Esophagus squamous epithelium (tissue), 4 donors: Measurements from ENCODE around the gene SENP2.

Experiments used
- CTCF ChIP-seq, 6 experiments: fragments of 450-650 bp in 4 of 6; fragments of 200-600 bp in 2 of 6; sonication (generic) in 2 of 6; IDR thresholded peaks; one replicate each; pipeline ENCODE4 v1.5.1; 2016 to 2019; ENCODE audit warnings: antibody characterized with exemption in 6 of 6, mild to moderate bottlenecking in 4 of 6, moderate library complexity in 4 of 6
- POLR2A ChIP-seq, 4 donors: fragments of 450-650 bp; IDR thresholded peaks; one replicate each; pipeline ENCODE4 v1.6.1; 2017; ENCODE audit warnings: antibody characterized with exemption in 4 of 4, mild to moderate bottlenecking in 4 of 4, moderate library complexity in 3 of 4

GRCh38 chr3:185678027-185678426 is 91.9 kb downstream of the SENP2 start:
- no peak for TF ChIP-seq CTCF (IDR thresholded peaks at IDR 0.05)
- TF ChIP-seq POLR2A (IDR thresholded peaks at IDR 0.05) = no peak
